Gastroesophageal sphincter (tissue), 3 donors: Measurements from ENCODE around the gene ZDHHC11B.
"Not testable (repeated sequence)": the region's sequence is repeated elsewhere in the genome, so short reads cannot be mapped to it uniquely, and the experiment has no call there.

Experiments used
- CTCF ChIP-seq, 4 experiments: fragments of 200-600 bp in 2 of 4; fragments of 450-650 bp in 2 of 4; sonication (generic) in 1 of 4; IDR thresholded peaks; one replicate each; pipeline ENCODE4 v1.5.1; 2017 to 2019; ENCODE audit warnings: antibody characterized with exemption in 4 of 4, mild to moderate bottlenecking in 2 of 4, moderate library complexity in 2 of 4
- EP300 ChIP-seq: sonication (generic); formaldehyde crosslinking; IDR thresholded peaks from one replicate; pipeline ENCODE4 v1.6.1; 2017; ENCODE audit warnings: antibody characterized with exemption, mild to moderate bottlenecking
- POLR2A ChIP-seq, 2 donors: fragments of 450-650 bp; IDR thresholded peaks; one replicate each; pipeline ENCODE4 v1.6.1; 2017; ENCODE audit warnings: antibody characterized with exemption in 2 of 2, mild to moderate bottlenecking in 2 of 2, moderate library complexity in 1 of 2
- POLR2AphosphoS5 ChIP-seq: sonication (generic); formaldehyde crosslinking; IDR thresholded peaks from one replicate; pipeline ENCODE4 v1.6.1; 2017; ENCODE audit warnings: antibody characterized with exemption

GRCh38 chr5:751992-752391 lies 32.5 kb downstream of the ZDHHC11B start:
- TF ChIP-seq CTCF (IDR thresholded peaks at IDR 0.05); POLR2AphosphoS5; POLR2A (IDR thresholded peaks at IDR 0.05); EP300: not testable (repeated sequence)
